Mammary epithelial cell (primary cell): ENCODE data around the gene AKR1B1.

ENCODE experiments used
- EZH2 ChIP-seq: IDR thresholded peaks from 2 replicates; pipeline ENCODE4 v1.6.1; 2012; ENCODE audit warnings: low read length, inconsistent platforms, borderline replicate concordance
- TF ChIP-seq, protein P1 (sequence below), 2 donors: IDR thresholded peaks in 1 of 2; conservative IDR thresholded peaks in 1 of 2; 2 replicates each; pipeline ENCODE4 v1.5.1; 2011 to 2012; ENCODE audit warnings: inconsistent platforms in 2 of 2, low read length in 2 of 2, mild to moderate bottlenecking in 2 of 2, control low read depth in 1 of 2, low read depth in 1 of 2; ENCODE audit not compliant: insufficient read depth in 1 of 2; ENCODE audit errors: extremely low read depth in 1 of 2

DNA sequence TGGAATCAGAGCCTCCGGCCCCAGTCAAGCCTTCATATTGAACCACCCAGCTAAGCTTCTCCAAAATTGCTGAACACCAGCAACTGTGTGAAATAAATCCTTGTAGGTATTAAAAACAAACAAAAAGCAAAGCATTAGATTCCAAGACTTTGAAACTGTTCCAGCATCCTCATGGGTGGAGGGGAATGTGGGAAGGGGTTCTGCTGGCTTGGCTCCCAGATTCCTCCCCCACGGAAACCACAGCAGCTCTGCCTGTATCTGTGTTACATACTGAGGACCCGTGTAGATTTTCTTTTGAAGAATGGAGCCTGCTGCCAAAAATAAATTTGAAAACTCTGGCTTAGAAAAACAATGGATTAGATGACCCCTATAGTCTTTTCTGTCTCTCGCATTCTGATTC, 20.0 kb downstream of the AKR1B1 start:
- TF ChIP-seq, protein P1, sequence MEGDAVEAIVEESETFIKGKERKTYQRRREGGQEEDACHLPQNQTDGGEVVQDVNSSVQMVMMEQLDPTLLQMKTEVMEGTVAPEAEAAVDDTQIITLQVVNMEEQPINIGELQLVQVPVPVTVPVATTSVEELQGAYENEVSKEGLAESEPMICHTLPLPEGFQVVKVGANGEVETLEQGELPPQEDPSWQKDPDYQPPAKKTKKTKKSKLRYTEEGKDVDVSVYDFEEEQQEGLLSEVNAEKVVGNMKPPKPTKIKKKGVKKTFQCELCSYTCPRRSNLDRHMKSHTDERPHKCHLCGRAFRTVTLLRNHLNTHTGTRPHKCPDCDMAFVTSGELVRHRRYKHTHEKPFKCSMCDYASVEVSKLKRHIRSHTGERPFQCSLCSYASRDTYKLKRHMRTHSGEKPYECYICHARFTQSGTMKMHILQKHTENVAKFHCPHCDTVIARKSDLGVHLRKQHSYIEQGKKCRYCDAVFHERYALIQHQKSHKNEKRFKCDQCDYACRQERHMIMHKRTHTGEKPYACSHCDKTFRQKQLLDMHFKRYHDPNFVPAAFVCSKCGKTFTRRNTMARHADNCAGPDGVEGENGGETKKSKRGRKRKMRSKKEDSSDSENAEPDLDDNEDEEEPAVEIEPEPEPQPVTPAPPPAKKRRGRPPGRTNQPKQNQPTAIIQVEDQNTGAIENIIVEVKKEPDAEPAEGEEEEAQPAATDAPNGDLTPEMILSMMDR (conservative IDR thresholded peaks at IDR 0.05 in 1 of 2, IDR thresholded peaks at IDR 0.05 in 1 of 2; ENCODE audit: extremely low read depth in 1 of 2, insufficient read depth in 1 of 2, low read depth in 1 of 2, low read length in 2 of 2): no peak
- no peak for TF ChIP-seq EZH2
